CD4-positive, CD25-positive, alpha-beta regulatory T cell (primary cell): Measurements from ENCODE around the gene KCNQ2. TPM values are rescaled to one million over a fixed set of nuclear protein-coding genes. Genes with fewer than 3 reads are reported as not detected.

Source experiments
- ATAC-seq, 2 donors: fragments of 150-1000 bp; cut with Tn5 transposase; one replicate each; pipeline ENCODE4 v1.10.0; 2021; ENCODE audit warnings: low read depth in 2 of 2, moderate number of reproducible peaks in 2 of 2, moderate library complexity in 1 of 2
- DNase-seq, 3 donors: peaks; one replicate each; pipeline versions ENCODE4 v3.0.0 to v3.0.0-alpha.2; 2012 to 2022; ENCODE audit warnings: mixed read lengths in 1 of 3
- H3K27ac ChIP-seq: one replicate; pipeline ENCODE4 v1.7.0; 2013; ENCODE audit warnings: mild to moderate bottlenecking, low read length; ENCODE audit not compliant: insufficient read depth, poor library complexity, severe bottlenecking
- H3K27me3 ChIP-seq: one replicate; pipeline ENCODE4 v1.7.0; 2013; ENCODE audit warnings: low read length; ENCODE audit not compliant: control insufficient read depth, insufficient read depth
- H3K36me3 ChIP-seq: one replicate; pipeline ENCODE4 v1.7.0; 2013; ENCODE audit warnings: mild to moderate bottlenecking, low read length, moderate library complexity; ENCODE audit not compliant: control insufficient read depth, insufficient read depth
- H3K4me1 ChIP-seq: 2 replicates; pipeline ENCODE4 v1.7.0; 2013; ENCODE audit warnings: mild to moderate bottlenecking, low read length; ENCODE audit not compliant: insufficient read depth, control insufficient read depth, poor library complexity, severe bottlenecking
- H3K4me3 ChIP-seq: one replicate; pipeline ENCODE4 v1.7.0; 2013; ENCODE audit warnings: low read depth, mild to moderate bottlenecking, low read length, moderate library complexity
- H3K9me3 ChIP-seq, 2 experiments: 1 replicate in 1 of 2; 2 replicates in 1 of 2; pipeline ENCODE4 v1.7.0; 2013; ENCODE audit warnings: low read length in 2 of 2, mild to moderate bottlenecking in 1 of 2, moderate library complexity in 1 of 2; ENCODE audit not compliant: control insufficient read depth in 2 of 2
- H3K27ac Mint-ChIP-seq, 3 donors: one replicate each; pipeline ENCODE4 v1.8.0; 2020 to 2022; ENCODE audit warnings: mild to moderate bottlenecking in 3 of 3, mixed read lengths in 3 of 3, moderate library complexity in 2 of 3
- H3K27me3 Mint-ChIP-seq: one replicate; pipeline ENCODE4 v1.8.0; 2022; ENCODE audit warnings: mild to moderate bottlenecking, mixed read lengths
- H3K36me3 Mint-ChIP-seq: one replicate; pipeline ENCODE4 v1.8.0; 2020; ENCODE audit warnings: mixed read lengths
- H3K4me1 Mint-ChIP-seq, 4 donors: one replicate each; pipeline ENCODE4 v1.8.0; 2020 to 2022; ENCODE audit warnings: mixed read lengths in 4 of 4, mild to moderate bottlenecking in 1 of 4
- H3K4me3 Mint-ChIP-seq, 4 donors: one replicate each; pipeline ENCODE4 v1.8.0; 2020 to 2022; ENCODE audit warnings: mild to moderate bottlenecking in 4 of 4, mixed read lengths in 4 of 4, moderate library complexity in 3 of 4
- H3K9me3 Mint-ChIP-seq, 7 donors: one replicate each; pipeline ENCODE4 v1.8.0; 2020 to 2022; ENCODE audit warnings: mixed read lengths in 7 of 7, mild to moderate bottlenecking in 3 of 7, moderate library complexity in 2 of 7
- polyA plus RNA-seq, 4 donors: library from polyadenylated mRNA; unstranded; fragments of 300-500 nt; fragmentation: Illumina TruSeq; gene quantifications; one replicate each; pipeline ENCODE4 v1.2.3, GENCODE V29; 2021
- total RNA-seq: library from RNA; stranded (reverse); gene quantifications from one replicate; pipeline ENCODE4 v1.2.3, GENCODE V29; 2022

The KCNQ2 gene
- total and polyA plus RNA-seq, 5 donors from 2014 or later, result 0.77 to 1.1 (median 0.89) TPM; not detected in 2

DNA sequence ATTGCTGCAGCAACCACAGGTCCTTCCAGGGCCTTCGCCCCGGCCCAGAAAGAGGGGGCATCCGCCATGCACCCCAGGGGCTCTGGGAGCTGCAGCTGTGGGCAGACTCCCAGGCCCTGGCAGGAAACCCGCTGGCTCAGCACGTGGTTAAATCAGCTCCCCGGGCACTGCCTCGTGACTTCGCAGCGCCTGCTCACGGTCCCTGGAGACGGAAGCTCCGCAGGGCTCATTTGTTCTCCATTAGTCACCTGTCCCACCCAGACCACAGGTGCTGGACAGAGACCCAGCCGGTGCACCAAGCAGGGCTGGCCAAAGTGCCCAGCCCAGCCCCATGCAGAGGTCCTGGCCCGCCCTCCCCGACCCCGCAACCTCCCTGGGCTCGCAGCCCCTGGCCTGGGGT lies 14.7 kb downstream of the KCNQ2 start:
- Mint-ChIP-seq H3K36me3 (no peaks in the 10 kb centered on the region), H3K27ac (no peak overlapping the region), H3K9me3 (peaks cover 0 to 2% (median 0%) of the 10 kb centered on the region in 7 donors), H3K4me3 (no peak overlapping the region), H3K4me1 (peaks cover 0 to 3% (median 0%) of the 10 kb centered on the region in 4 donors), H3K27me3 (peaks cover 9% of the 10 kb centered on the region)
- ATAC-seq (no peak), DNase-seq (no peak)
- Histone ChIP-seq H3K4me3 (no peak overlapping the region), H3K36me3 (no peaks in the 10 kb centered on the region), H3K27ac (no peak overlapping the region), H3K27me3 (no peaks in the 10 kb centered on the region), H3K9me3 (no peaks in the 10 kb centered on the region), H3K4me1 (peaks cover 12% of the 10 kb centered on the region)

DNA sequence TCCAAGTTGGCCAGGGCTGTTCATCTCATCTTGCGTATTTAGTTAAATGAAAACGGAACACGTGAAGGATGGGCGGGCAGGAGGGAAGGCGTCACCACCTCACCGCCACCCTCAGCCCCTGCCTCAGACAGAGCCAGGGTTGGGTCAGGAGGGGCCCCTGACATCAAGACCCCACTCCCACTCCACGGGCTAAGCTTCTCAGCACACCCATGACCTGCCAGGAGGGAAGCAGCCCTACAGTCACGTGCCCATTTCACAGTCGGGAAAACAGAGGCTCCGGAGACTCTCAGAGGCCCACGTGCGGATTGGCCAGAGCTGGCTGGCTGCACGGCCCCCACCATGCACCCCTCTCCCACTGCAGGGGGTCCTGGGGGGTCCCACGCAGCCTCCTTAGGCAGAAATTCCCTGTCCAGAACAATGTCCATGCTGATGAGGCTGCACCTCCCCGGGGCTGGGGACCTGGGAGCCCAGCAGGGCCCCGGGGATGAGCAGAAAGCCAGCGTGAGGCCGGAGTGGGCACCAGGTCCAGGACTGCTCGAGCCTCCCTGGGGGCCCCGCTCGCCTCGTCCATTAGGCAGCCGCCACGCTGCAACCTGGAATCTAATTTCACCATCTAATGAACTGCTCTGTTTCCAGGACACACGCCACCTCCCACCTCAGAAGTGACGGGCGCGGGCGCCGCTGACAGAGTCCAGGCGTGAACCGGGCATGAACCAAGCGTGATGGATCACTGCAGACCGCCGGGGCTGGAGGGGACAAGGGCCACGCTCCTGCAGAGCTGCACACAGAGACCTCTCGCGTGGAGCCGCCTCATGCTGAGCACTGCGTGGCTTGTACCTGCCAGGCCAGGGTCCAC lies 15.8 kb downstream of the KCNQ2 start:
- H3K4me1 ChIP-seq, result peaks cover 12% of the 10 kb centered on the region
- Mint-ChIP-seq H3K9me3 (peaks cover 0 to 2% (median 0%) of the 10 kb centered on the region in 7 donors), H3K4me1 (peaks cover 0 to 3% (median 0%) of the 10 kb centered on the region in 4 donors), H3K4me3 (no peak overlapping the region), H3K27ac (peak overlapping the region in 1 of 3 donors; percentile 31), H3K36me3 (no peaks in the 10 kb centered on the region), H3K27me3 (peaks cover 10% of the 10 kb centered on the region)
- no peaks in the 10 kb centered on the region for H3K9me3 ChIP-seq
- DNase-seq (no peak), ATAC-seq (no peak)
- no peaks in the 10 kb centered on the region for H3K27me3 ChIP-seq
- no peak overlapping the region for H3K4me3 ChIP-seq
- H3K36me3 ChIP-seq, result no peaks in the 10 kb centered on the region
- H3K27ac ChIP-seq, result no peak overlapping the region

DNA sequence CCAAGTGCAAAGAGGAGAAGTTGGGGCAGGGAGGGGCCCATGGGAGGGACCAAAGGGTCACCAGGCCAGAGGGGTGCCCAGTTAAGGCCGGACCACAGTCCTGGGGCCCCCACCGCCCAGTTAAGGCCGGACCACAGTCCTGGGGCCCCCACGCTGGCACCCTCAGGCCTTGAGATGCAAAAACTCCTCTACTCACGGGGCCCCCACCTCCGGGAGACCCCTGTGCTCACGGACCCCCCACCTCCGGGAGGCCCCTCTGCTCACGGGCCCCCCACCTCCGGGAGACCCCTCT lies 16.9 kb downstream of the KCNQ2 start:
- peaks cover 5% of the 10 kb centered on the region for H3K27me3 Mint-ChIP-seq
- no peak overlapping the region for H3K27ac ChIP-seq

DNA sequence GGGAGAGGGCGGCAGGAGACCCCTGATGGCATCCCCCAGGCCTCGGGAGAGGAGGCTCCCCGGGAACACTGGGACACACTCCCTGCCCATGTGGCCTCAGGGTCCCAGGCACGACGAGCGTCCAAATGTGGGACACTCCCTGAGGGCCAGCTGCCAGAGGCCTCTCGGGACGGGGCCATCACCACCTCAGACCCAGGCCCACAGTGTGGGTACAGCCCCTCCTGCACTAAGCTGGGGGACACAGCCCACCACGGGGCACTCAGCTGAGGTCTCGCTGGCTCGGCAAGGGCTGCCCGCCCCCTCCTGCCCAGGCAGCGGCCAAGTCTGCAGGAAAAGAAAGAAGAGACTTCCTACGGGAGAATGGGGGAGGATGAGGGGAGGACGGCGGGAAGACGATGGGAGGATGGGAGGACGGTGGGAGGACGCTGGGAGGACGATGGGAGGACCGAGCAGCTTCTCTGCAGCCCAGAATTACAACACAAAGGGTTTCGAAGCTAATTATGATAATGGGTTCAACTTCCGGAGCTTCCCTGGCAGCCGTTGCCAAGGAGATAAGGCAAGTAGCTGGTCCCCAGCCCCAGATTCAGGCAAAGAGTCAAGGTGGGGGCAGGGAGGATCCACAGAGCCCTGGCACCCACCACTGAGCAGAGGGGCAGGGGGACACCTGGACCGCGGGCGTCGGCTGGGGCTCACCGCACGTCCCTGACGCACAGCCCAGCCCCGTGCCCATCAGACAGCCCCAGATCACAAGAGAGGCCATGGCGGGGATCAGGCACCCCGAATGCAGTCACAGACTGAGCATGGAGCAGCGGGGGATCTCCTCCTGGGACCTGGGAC lies 17.5 kb downstream of the KCNQ2 start:
- Mint-ChIP-seq H3K4me1 (peaks cover 0 to 3% (median 0%) of the 10 kb centered on the region in 4 donors), H3K9me3 (peaks cover 0 to 2% (median 0%) of the 10 kb centered on the region in 7 donors), H3K36me3 (no peaks in the 10 kb centered on the region), H3K27me3 (peaks cover 5% of the 10 kb centered on the region), H3K4me3 (no peak overlapping the region), H3K27ac (no peak overlapping the region)
- Histone ChIP-seq H3K27me3 (no peaks in the 10 kb centered on the region), H3K36me3 (no peaks in the 10 kb centered on the region), H3K4me1 (peaks cover 12% of the 10 kb centered on the region), H3K4me3 (no peak overlapping the region), H3K9me3 (no peaks in the 10 kb centered on the region), H3K27ac (no peak overlapping the region)
- DNase-seq (no peak), ATAC-seq (no peak)

More for the DNA sequence above, 16.9 kb downstream of the KCNQ2 start:
- ATAC-seq (no peak), DNase-seq (no peak)
- no peaks in the 10 kb centered on the region for H3K36me3 ChIP-seq
- peaks cover 0 to 3% (median 0%) of the 10 kb centered on the region in 4 donors for H3K4me1 Mint-ChIP-seq
- H3K4me3 Mint-ChIP-seq, result no peak overlapping the region
- no peaks in the 10 kb centered on the region for H3K9me3 ChIP-seq
- H3K27ac Mint-ChIP-seq, result no peak overlapping the region
- H3K36me3 Mint-ChIP-seq, result no peaks in the 10 kb centered on the region
- H3K27me3 ChIP-seq, result no peaks in the 10 kb centered on the region
- peaks cover 12% of the 10 kb centered on the region for H3K4me1 ChIP-seq
- H3K4me3 ChIP-seq, result no peak overlapping the region
- peaks cover 0 to 2% (median 0%) of the 10 kb centered on the region in 7 donors for H3K9me3 Mint-ChIP-seq

DNA sequence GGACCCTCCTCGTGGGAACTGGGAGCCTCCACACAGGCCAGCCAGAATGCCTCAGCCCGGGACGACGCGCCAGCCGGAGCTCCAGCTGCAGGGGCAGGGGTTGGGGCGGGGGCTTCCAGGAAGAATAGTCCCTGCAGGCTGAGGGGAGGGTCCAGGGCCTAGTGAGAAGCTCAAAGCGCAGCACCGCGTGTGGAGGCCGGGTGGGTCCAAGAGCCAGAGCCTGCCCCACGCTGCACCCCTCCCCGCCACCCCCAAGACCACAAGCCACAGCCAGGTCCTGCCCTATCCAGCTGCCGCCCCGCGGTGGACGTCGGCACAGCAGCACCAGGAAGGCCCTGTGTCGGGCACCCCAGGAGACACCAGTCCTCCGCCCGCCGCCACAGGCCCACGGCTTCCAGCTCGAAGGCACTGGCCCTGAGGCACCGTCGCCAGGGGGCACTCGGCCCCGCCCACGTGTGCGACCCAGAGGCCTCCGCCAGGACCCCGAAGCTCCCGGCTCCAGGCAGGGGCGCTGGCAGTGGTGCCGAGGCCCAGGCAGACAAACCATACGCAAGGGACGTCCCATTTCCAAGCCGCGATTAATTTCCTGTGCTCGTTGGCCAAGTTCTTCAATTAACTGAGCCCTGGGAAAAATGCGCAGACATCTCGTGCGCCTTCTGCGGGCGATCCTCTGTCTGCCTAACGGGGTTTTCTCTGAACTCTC lies 19.5 kb downstream of the KCNQ2 start:
- Histone ChIP-seq H3K27me3 (no peaks in the 10 kb centered on the region), H3K27ac (no peak overlapping the region), H3K4me3 (no peak overlapping the region), H3K9me3 (no peaks in the 10 kb centered on the region), H3K36me3 (no peaks in the 10 kb centered on the region), H3K4me1 (peaks cover 12% of the 10 kb centered on the region)
- peak in 1 of 2 donors; percentile 57 for ATAC-seq
- Mint-ChIP-seq H3K4me3 (no peak overlapping the region), H3K27ac (no peak overlapping the region), H3K4me1 (peaks cover 0 to 3% (median 0%) of the 10 kb centered on the region in 4 donors), H3K27me3 (peaks cover 5% of the 10 kb centered on the region), H3K36me3 (no peaks in the 10 kb centered on the region), H3K9me3 (no peaks in the 10 kb centered on the region)
- DNase-seq, result no peak

DNA sequence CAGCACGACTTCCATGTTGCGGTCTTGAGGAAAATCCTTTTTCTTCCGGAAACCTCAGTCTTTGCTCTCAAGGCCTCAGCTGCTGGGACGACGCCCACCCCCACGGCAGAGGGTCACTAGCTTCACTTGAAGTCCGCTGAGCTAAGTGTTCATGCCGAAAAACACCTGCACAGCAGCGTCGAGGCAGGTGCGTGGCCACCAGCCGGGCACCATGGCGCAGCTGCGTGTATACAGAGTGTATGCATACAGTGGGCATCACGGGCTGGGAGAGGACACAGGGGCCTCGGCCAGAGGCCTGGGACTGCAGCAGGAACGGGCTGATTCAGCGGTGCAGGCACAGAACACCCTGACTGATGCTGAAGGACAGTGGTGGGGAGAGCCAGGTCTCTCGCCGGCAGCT lies 20.1 kb downstream of the KCNQ2 start:
- Mint-ChIP-seq H3K9me3 (no peaks in the 10 kb centered on the region), H3K36me3 (no peaks in the 10 kb centered on the region), H3K4me3 (no peak overlapping the region), H3K4me1 (peaks cover 0 to 3% (median 0%) of the 10 kb centered on the region in 4 donors), H3K27ac (no peak overlapping the region), H3K27me3 (peaks cover 5% of the 10 kb centered on the region)
- DNase-seq (no peak), ATAC-seq (no peak)
- Histone ChIP-seq H3K36me3 (no peaks in the 10 kb centered on the region), H3K27ac (no peak overlapping the region), H3K4me3 (no peak overlapping the region), H3K4me1 (peaks cover 7% of the 10 kb centered on the region), H3K9me3 (no peaks in the 10 kb centered on the region), H3K27me3 (no peaks in the 10 kb centered on the region)

DNA sequence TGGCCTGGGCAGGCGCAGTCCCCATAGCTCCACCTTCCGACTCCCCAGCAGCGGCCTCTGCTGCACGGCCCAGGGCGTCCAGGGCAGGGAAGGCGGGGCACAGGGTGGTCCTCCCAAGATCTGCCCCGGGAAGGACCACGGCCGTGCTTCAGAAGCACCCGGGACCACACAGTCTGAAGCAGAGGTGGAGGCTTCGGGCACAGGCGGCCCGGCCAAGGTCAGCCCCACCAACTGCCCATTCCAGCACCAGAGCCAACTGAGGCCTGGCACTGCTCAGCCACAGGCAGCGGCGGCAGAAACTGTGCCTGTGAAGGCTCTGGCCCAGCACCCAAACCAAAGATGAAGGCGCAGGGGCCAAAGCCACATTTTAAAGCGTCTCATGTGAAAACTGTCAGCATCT lies 20.6 kb downstream of the KCNQ2 start:
- no peaks in the 10 kb centered on the region for H3K36me3 Mint-ChIP-seq
- H3K9me3 Mint-ChIP-seq, result no peaks in the 10 kb centered on the region
- H3K4me1 ChIP-seq, result peaks cover 7% of the 10 kb centered on the region
- no peak overlapping the region for H3K4me3 Mint-ChIP-seq
- no peaks in the 10 kb centered on the region for H3K36me3 ChIP-seq
- DNase-seq (no peak), ATAC-seq (no peak)
- H3K27ac ChIP-seq, result no peak overlapping the region
- no peaks in the 10 kb centered on the region for H3K27me3 ChIP-seq
- no peak overlapping the region for H3K4me3 ChIP-seq
- no peaks in the 10 kb centered on the region for H3K9me3 ChIP-seq
- H3K27ac Mint-ChIP-seq, result no peak overlapping the region
- H3K4me1 Mint-ChIP-seq, result peaks cover 0 to 3% (median 0%) of the 10 kb centered on the region in 4 donors
- peaks cover 5% of the 10 kb centered on the region for H3K27me3 Mint-ChIP-seq
